GM19438 (cell line): ENCODE results near the gene STRADB.
"Not testable (repeated sequence)": the region's sequence is repeated elsewhere in the genome, so short reads cannot be mapped to it uniquely, and the experiment has no call there.

Experiments
- ATAC-seq: cut with Tn5 transposase; IDR thresholded peaks from one replicate; pipeline ENCODE4 v1.9.1; 2021; ENCODE audit warnings: low read depth; ENCODE audit not compliant: unreplicated experiment

Gene STRADB

DNA sequence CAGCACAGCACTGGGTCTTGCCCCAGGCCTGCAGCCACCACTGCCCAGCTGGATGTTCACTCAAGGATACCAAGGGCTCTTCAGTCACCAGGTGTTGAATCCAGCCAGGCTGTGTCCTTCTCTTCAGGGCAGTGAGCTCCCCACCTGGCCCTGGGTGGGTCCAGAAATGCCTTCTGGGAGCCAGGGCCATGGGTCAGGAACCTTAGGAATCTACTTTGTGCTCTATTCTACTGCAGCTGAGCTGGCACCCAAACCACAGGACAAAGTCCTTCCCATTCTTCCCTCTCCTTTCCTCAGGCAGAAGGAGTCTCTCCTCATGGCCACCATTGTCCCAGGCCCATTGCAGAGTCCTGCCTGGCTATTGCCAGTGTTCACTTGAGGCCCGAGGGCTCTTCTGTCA lies 13.0 kb downstream of the STRADB start:
- ATAC-seq = no peak

DNA sequence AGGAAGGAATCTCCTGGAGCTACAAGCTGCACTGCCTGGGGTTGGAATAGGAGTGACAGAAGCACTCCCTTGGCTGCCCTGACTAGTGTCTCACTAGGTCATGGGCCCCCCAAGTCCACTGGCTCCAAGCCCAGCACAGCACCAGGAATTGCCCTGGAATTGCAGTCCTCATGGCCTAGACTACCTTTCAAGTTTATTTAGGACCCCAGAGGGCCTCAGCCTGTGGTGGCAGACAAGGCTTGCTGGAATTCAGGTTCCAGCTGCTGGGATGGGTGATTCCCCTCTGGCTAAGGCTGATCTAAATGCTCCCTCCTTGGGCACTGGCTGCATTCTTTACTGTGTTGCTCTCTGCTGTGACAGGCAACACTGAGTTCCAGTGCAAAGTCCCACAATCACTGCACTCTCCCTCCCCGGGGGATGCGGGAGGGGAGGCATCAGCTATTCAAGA lies 14.0 kb downstream of the STRADB start:
- ATAC-seq = no peak

DNA sequence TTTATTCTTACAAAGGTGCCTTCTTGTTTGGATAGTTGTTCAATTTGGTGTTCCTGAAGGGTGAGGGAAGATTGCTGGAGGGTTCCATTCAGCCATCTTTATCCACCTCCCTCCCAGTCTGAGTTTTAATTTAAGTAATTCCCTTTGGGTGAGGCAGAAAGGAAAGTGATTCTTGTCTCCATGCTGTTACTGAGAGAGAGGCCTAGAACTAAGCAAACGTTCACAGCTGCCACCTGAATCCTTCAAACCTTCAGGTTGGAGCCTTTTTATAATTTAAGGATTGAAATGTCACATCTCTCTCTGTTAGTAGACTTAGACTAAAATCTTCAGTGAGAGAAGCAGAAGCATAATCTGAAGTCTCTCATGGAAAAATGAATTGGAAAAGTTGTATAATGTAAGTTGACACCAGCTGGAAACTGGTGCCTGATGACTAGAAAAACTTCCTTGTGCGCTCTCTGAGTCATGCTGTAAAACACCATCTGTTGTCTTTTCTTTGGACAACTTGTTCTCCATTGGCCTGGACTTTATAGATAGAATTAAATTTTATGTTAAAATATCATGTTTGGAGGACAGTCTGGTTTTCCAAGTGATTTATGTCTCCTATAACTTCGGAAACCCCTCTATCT lies 14.6 kb downstream of the STRADB start:
- no peak for ATAC-seq

DNA sequence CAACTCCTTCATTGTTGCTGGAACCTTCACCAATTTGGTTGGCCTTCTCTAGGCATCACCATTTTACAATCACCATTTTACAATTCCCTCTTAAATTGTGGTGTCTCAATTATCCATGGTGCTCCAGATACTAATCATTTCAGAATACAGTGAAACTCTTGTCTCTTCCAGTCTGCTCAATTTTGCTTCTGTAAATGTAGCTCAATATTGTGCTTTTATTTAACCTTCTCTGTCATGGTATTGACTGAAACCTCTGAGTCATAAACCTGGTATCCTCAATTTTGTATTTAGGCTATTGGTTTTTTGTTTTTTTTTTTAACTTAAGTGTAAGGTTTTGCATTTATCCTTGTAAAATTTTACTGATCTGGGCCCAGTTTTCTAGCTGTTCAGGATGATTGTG lies 16.1 kb downstream of the STRADB start:
- ATAC-seq = no peak

DNA sequence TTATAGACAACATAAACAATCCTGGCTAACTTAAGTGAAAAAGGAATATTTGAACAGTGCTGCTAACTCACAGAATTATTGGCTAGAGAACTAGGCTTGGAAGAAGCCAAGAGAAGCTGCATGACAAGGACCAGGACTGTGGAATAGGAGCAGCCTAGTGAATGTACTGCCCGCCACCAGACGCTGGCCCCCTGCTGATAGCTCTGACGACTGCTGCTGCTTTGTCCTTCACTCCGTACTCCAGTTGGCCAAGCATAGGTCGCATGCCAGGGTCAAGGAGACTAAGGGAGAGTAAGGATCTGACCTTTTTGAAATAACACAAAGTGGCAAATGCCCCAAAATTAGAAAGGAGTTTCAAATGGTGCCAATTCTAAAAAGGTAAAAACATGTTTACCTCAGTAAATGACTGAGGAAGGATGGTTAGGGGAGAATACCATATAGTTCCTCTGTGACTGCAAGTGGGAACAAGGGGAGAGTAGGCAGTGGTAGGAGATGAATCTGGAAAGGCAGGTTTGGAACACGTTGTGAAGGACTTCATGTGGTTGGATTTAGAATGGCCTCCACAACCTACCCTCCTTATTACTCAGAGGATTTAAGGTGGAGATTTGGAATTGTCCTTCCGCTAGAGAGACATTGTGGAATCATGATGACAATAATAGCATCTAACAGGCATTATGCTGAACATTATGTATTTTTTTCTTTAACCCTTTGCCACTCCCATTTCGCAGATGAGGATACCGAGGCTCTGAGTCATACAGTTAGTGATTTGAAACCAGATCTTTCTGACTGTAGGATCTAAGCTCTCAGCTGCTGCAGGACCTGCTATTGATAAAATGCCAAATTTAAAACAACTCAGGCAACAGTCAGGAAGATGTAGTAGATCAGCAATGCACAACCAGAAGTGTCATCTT lies 19.5 kb downstream of the STRADB start:
- ATAC-seq = no peak

DNA sequence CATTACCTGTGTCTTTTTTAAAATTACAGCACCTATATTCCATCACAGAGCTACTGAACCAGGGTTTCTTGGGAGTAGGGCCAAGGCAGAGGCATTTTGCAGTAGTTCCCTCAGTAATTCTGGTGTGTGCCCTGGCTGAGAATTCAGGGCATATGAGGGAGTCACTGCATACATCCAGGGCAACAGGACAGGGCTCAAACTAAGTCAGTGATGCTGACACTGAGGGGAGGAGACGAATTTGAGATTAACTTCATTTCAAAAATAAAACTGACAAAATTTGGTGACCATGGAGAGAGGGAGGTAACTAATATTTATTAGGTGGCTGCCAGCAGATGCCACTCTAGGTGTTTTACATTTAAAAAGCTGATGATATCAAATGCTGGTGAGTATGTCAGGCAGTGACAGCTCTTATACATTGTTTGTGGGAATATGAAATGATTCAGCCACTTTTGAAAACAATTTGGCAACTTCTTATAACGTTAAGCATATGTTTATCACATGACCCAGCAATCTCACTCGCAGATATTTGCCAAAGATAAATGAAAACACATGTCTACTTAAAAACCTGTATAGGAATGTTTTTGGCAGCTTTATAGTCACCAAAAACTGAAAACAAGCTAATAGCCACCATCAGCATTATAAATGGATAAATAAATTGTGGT lies 20.3 kb downstream of the STRADB start:
- ATAC-seq = no peak

DNA sequence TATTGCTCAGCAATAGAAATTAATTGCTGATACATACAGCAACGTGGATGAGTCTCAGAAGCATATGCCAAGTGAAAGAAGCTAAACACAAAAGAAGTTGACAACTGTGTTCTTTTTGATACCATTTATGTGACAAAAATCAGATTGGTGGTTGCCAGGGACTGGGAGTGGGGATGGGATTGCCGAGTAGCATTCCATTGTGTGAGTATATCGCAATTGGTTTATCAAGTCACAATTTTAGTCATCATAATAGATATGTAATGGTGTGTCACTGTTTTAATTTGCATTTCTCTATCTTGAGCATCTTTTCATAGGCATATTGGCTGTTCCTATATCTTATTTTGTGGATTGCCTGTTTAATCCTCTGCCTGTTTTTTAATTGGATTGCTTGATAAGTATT lies 20.9 kb downstream of the STRADB start:
- no peak for ATAC-seq

DNA sequence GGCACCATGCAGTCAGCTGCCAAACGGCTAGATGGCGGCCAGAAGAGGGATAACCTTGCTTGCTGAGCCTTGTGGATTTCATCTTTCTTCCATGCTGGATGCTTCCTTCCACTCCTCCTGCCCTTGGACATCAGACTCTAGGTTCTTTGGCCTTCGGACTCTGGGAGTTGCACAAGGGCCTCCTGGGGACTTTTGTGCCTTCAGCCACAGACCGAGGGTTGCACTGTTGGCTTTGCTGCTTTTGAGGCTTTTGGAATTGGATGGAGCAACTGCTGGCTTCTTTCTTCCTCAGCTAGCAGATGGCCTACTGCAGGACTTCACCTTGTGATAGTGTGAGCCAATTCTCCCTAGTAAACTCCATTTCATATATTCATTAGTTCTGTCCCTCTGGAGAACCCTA lies 31.0 kb downstream of the STRADB start:
- no peak for ATAC-seq

DNA sequence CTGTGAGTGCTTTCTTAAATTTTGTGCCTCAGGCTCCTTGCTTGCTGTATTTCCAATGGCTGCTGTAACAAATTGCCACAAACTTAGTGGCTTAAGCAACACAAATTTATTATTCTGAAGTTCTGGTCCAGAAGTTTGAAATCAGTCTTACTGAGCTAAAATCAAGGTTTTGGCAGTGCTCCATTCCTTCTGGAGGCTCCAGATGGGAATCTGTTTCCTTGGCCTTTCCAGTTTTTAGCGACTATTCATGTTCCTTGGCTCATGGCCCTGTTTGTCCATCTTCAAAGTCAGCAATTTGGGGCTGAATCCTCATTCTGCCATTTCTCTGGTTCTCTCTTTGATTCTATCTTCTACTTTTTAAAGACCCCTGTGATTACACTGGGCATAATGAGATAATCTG lies 31.8 kb downstream of the STRADB start:
- no peak for ATAC-seq

DNA sequence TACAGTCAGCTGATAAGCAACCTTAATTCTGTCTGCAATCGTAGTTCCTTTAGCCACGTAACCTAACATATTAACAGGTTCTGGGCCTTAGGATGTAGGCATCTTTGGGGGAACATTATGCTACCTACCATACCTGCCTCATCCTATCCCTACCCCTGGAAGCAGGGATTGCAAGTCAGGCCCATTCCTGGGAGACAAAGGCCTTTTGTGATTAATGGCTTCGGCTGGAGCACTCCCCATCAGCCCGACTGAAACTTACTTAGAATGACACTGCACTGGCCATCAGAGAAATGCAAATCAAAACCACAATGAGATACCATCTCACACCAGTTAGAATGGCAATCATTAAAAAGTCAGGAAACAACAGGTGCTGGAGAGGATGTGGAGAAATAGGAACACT lies 32.2 kb downstream of the STRADB start:
- not testable (repeated sequence) for ATAC-seq

DNA sequence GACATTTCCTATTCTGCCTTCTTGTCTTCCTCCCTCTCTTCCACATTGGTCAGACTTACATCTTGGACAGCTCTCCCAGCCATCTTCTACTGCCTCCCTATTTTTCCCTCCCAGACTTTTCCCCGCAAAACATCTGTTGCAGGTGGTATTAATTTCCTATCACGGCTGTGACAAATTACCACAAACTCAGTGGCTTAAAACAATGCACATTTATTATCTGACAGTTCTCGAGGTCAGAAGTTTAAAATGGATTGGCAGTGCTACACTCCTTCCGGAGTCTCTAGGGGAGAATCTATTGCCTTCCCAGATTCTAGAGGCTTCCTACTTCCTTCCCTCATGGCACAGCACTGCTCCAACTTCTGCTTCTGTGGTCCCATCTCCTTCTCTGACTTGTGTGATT lies 33.3 kb downstream of the STRADB start:
- no peak for ATAC-seq

DNA sequence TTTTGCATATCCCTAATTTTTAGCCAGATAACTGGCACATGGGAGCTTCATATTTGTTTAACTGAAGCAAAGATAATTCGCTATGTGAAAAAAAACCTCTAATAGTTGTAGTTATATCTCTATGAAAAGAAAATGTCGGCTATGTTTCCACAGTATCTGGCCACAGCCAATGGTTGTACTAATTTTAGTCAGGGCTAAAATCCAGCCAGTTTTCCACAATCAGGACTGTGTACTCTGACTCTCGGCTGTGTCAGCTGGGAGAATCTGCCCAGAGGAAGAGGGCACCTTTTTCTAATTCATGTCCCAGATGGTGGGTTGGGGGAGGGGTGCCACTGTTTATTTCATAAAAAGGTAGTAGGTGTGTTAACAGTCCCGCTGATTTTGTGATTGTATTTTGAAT lies 38.8 kb downstream of the STRADB start:
- no peak for ATAC-seq

DNA sequence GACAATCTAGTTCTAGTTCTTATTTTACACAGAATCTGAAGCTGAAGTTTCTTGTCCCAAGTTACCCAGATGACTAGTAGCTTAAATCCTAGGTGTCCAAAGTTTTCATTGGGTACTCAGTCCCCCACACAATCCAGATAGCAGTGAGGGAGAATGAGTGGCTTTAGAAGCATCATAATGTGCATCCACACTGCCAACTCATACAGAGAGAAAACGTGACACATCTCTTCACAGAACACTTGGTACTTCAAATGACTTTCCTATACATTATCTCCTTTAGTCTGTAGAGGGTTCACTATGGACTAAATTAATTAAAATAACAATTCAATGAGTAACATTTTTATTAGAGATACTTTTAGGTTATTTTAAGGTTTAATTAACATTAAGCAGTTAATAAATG lies 45.2 kb downstream of the STRADB start:
- ATAC-seq = no peak

DNA sequence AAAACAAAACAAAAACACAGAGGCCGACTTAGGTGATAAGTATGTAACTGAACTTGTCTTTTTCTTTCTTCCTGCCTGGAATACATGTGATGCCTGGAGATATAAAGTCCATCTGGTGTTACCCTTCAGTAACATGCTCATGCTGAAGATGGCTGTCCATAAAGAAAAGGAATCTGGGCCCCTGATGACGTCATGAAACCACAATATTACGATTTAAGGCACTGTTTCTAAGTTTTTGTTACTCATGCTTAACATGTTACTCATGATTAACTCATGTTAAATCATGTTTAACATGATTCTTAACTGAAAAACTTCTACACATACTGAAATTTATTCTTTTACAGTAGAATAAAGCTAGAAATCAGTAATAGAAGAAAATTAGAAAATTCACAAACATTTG lies 49.0 kb downstream of the STRADB start:
- ATAC-seq = no peak

DNA sequence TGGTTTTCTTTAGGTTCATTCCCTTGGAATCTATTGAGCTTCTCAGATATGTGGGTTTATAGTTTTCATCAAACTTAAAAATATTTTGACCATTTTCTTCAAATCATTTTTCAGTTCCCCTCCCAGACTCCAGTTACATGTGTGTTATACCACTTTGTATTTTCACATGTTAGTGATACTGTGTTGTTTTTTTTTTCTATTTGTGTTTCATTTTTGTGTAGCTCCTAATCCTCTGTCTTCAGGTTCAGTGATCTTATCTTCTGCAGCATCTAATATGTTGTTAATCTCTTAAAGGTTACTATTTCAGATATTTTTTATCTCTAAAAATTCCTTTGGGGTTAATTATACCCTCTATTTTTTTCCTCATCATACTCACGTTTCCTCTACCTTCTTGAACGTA lies 51.2 kb downstream of the STRADB start:
- no peak for ATAC-seq

DNA sequence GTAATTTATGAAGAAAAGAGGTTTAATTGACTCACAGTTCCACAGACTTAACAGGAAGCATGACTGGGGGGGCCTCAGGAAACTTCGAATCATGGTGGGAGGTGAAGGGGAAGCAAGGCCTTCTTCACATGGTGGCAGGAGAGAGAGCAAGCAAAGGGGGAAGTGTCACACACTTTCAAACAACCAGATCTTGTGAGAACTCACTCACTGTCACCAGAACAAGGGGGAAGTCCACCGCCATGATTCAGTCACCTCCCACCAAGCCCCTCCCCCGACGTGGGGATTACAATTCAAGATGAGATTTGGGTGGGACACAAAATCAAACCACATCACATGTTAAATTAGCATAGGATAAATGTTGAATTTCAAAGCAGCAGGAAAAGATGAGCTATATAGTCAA lies 56.2 kb downstream of the STRADB start:
- no peak for ATAC-seq

DNA sequence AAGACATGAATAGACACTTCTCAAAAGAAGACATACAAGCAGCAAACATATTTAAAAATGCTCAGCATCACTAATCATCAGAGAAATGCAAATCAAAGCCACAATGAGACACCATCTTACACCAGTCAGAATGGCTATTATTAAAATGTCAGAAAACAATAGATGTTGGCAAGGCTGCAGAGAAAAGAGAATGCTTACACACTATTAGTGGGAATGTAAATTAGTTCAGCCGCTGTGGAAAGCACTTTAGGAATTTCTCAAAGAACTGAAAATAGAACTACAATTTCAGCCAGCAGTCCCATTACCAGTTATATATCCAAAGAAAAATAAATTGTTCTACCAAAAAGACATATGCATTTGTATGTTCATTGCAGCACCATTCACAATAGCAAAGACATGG lies 61.7 kb downstream of the STRADB start:
- ATAC-seq = no peak

DNA sequence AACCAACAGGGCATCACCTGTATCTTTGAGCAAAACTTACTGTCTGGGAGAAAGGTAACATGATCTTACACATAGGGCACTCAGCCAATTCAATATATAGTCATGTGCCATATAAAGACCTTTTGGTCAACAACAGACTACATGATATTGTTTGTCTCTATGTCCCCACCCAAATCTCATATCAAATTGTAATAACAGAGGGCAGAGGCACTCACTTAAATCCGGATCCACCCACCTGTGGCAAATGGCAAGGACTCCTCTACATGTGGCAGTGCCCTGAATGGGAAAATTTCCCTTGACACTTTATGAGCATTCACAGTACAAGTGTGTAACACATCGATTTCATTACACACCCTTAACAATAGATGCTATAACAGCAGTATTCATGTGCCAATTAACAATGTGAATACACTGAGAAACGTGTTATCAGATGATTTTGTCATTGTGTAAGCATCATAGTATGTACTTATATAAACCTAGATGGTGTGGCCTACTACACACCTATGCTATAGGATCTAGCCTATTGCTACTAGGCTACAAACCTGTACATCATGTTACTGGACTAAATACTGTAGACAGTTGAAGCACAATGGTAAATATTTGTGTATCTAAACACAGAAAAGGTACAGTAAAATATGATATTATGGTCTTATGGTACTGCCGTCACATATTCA lies 64.2 kb downstream of the STRADB start:
- ATAC-seq = no peak

DNA sequence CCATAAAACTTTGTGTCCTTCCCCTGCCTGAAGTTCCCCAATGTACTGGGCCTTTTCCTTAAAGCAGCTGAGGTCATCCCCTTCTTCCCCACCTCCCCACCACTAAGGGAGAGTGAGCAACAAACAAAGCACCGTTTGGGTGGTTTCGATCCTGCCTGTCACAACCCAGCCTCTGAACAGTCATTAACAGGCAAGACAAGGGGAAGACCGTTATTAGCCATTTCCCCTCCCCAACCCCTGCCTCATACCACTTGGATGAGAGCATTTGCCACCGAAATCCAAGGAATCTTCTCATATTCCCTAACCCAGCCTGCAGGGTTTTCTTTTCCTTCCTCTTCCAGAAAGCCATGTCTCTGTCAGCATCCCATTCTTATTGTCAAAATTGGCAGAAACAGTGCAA lies 65.6 kb downstream of the STRADB start:
- ATAC-seq = no peak

DNA sequence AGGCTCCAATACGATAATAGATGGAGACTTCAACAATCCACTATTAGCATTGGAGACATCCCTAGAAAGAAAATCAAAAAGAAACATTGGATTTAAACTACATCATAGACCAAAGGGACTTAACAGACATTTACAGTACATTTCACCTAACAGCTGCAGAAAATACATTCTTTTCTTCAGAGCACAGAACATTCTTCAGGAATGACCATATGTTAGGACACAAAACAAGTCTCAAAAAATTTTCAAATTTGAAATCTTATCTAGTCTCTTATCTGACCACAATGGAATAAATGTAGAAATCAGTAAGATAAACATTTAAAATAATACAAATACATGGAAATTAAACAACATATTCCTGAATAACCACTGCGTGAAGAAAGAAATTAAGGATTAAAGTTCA lies 68.7 kb downstream of the STRADB start:
- ATAC-seq = no peak

DNA sequence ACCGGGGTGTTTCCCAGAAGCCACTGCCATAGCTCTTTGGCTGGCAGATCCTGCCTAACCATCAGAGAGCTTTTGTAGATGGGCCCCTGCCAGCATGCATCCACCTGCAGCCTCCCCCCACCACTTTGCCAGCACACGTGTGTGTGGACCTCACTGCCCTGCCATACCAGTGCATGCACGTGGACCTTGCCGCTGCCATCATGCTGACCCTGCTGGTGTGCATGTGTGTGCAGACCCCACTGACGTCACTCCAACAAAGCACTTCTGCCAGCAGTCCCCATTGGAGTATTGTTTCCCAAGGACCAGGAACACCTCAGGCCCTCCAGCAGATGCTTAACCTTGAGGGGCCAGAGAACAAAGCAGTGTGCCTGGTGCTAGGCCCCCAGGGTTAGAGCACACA lies 71.4 kb downstream of the STRADB start:
- no peak for ATAC-seq
